Middle frontal gyrus (tissue), 1 donor: ENCODE results near the gene ZNF468.
"Not testable (repeated sequence)": the region's sequence is repeated elsewhere in the genome, so short reads cannot be mapped to it uniquely, and the experiment has no call there.

Source experiments
- DNase-seq: peaks from one replicate; pipeline ENCODE4 v3.0.0-alpha.2; 2015; ENCODE audit warnings: low spot score; ENCODE audit errors: extremely low spot score

The ZNF468 gene

GRCh38 chr19:52857378-52858191 is at the start of gene ZNF468:
ZNF468 (minus strand) TSS chr19:52857619; CDS start chr19:52854272, 3,347 bp downstream.
- DNase-seq = peak; percentile 52

- DNase-seq = not testable (repeated sequence)
These were observed 46.8 kb upstream of the ZNF468 start for GRCh38 chr19:52904052-52904780.

- DNase-seq = no peak
These were observed 44.4 kb upstream of the ZNF468 start for GRCh38 chr19:52901842-52902241.

- DNase-seq = not testable (repeated sequence)
These were observed 41.2 kb upstream of the ZNF468 start for GRCh38 chr19:52898596-52898995.

GRCh38 chr19:52898101-52898500 is 40.7 kb upstream of the ZNF468 start:
- no peak for DNase-seq

- peak; percentile 91 for DNase-seq
These were observed 39.9 kb upstream of the ZNF468 start, which contains the start of gene ZNF320 for GRCh38 chr19:52897138-52897935. ZNF320 (minus strand) TSS chr19:52897635; CDS start chr19:52890255, 7,380 bp downstream.

- no peak for DNase-seq
These were observed 39.2 kb upstream of the ZNF468 start for GRCh38 chr19:52896431-52897137.

- no peak for DNase-seq
These were observed 33.9 kb upstream of the ZNF468 start for GRCh38 chr19:52891336-52891735.

GRCh38 chr19:52889931-52890330 is 32.5 kb upstream of the ZNF468 start:
- no peak for DNase-seq

- no peak for DNase-seq
These were observed 31.7 kb upstream of the ZNF468 start for GRCh38 chr19:52889076-52889475.

GRCh38 chr19:52880895-52881389 is 23.5 kb upstream of the ZNF468 start:
- no peak for DNase-seq

GRCh38 chr19:52872996-52873395 is 15.6 kb upstream of the ZNF468 start:
- not testable (repeated sequence) for DNase-seq

GRCh38 chr19:52871466-52871865 is 14.0 kb upstream of the ZNF468 start:
- DNase-seq = no peak

- DNase-seq = not testable (repeated sequence)
These were observed 10.6 kb upstream of the ZNF468 start for GRCh38 chr19:52868031-52868430.

GRCh38 chr19:52856540-52857377 is 660 bp downstream of the ZNF468 start:
- DNase-seq = not testable (repeated sequence)

- DNase-seq = not testable (repeated sequence)
These were observed 10.1 kb downstream of the ZNF468 start for GRCh38 chr19:52847352-52847751.

GRCh38 chr19:52840825-52841465 is 16.5 kb downstream of the ZNF468 start:
- DNase-seq = not testable (repeated sequence)

- DNase-seq = not testable (repeated sequence)
These were observed 23.1 kb downstream of the ZNF468 start for GRCh38 chr19:52834289-52834688.

- DNase-seq = not testable (repeated sequence)
These were observed 23.9 kb downstream of the ZNF468 start for GRCh38 chr19:52833541-52833940.
